NCI-H187 (cell line): ENCODE measurements around the gene DGAT2L6.

ENCODE experiments used
- DNase-seq, 2 experiments: peaks; one replicate each; lab custom pipeline; 2025; lab: John Stamatoyannopoulos, UW

DGAT2L6 gene, protein sequence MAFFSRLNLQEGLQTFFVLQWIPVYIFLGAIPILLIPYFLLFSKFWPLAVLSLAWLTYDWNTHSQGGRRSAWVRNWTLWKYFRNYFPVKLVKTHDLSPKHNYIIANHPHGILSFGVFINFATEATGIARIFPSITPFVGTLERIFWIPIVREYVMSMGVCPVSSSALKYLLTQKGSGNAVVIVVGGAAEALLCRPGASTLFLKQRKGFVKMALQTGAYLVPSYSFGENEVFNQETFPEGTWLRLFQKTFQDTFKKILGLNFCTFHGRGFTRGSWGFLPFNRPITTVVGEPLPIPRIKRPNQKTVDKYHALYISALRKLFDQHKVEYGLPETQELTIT

DNA sequence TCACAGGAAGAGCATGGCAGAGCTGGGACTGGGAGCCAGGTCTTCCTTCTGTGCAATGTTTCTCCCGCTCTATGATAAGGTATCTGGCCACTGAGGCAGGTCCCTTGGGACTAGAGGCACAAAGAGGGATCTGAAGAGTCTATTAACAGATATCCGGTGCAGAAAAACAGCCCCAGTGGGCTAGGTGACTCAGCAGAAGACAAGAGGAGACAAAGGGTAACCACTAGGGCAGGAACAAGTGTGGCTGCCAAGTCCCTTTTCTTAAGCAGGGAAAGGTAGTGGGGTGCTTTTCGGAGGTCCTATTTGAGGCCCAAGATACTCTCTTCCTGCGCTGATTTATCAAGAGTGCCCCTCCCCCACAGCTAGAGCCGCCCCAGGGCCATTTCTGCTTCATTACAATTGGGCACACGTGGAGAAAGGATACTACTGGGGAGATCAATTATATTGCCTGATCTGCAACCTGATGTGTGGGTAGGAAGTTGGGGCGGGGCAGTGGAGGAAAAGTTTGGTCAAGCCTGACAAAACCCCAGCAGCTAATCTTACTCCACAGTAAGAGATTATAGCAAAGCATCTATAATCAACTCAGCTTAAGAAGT lies at the start of gene DGAT2L6:
DGAT2L6 (plus strand) TSS at position 546 of the 596 bp plus-strand sequence. CDS start 100 bp downstream, outside the sequence.
- no peak for DNase-seq

DNA sequence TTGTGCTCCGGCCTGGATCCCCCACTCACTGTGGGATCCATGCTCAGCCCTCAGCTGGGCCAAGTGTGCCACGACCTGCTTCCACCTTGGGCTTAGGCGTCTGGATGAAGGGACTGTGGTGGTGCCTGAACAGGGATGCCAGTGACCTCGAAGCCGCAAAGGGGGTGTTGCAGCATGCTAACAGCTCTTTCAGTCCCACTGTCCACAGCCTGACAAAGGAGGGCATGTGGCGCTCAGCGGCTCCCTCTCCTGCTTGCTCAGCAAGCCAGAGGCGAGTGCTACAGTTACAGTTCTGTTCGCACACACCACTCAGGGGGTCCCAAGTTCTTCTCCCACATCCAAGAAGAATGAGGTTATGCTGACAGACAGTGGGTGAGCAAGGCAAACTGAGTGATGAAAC lies 49.2 kb upstream of the DGAT2L6 start:
- DNase-seq, result no peak

DNA sequence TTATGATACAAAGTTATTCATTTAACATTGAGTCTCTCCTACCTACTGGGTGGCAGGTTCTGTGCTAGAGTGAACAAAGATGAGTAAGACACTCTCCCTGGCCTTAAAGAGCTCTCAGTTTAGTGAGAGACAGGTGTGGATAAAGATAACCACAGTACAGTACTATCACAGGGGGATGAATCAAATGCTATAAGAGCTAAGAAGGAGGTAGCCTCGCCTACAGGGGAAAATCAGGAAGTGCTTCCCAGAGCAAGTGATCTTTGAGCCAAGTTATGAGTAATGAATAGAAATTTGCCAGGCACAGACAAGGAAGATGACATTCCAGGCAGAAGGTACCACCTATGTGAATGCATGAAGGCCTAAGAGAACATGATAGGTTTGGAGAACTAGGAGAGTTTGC lies 47.5 kb upstream of the DGAT2L6 start:
- no peak for DNase-seq

DNA sequence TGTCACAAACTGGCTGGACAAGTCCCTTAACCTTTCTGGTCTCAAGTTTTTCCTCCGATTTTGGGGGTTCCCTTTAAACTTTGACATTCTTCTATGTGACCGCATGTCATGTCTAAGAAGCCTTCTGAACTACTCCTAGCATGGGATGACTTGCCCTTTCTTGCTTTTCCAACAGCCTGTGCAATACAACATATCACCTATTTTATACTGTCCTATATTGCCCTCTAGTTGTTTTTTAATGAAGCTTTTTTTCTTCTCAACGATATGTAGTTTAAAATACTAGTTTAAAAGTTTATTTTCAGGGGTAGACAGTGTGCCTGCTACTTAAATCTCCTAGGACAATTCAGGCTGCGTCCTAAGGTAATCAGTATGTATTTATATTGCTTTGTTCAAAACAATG lies 45.1 kb upstream of the DGAT2L6 start:
- DNase-seq, result no peak

DNA sequence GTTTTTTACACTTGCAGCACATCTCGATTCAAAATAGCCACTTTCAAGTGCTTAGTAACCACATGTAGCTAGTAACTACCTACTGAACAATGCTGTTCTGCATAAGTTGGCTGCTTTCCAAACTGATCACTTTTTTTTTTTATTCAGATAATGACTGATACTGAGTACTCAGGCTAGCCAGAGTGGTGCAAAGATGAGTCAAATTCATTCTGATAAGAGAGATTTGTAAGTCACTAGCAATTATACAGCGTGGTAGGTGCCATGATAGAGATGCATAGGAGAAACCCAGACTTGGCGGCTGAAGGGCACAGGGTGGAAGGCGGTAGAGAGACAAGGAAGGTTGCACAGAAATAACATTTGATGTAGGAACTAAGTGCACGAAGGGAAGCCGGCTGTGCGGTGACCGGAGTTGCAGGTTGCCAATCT lies 44.4 kb upstream of the DGAT2L6 start:
- DNase-seq, result no peak

DNA sequence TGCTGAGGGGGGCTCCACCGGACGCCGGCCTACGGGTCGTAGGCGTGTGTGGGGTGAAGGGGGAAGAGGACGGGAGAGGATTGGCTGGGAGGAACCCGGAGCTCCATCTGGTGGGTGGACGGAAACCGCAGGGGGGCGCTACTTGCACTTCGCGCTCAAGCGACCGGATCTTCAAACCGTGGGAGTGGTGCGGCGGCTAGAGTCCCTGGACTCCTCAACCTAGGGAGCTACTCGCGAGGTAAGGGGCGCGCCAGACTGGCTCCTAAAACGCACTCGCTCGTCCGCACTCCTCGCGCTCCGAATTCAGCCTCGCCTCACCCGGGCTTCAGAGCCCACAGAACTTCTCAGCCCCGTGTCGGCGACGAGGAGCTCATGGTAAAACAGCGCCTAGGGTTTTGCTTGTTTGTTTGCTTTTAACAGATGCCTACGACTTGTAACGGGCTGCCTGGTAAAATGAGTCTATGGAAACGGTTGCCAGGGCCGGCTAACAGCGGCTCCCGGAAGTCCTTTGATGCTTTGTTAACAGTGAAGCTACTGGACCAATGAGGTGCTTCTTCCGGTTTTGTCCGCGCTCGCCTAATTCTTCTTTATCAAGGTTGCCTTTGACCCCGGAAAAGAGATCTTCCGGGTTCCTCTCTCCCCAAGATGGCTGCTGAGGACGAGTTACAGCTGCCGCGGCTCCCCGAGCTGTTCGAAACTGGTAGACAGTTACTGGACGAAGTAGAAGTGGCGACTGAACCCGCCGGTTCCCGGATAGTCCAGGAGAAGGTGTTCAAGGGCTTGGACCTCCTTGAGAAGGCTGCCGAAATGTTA lies 43.8 kb upstream of the DGAT2L6 start, which contains the start of gene IGBP1:
IGBP1 (plus strand) TSS at position 145 of the 813 bp plus-strand sequence; CDS start at position 646, 501 bp downstream.
- DNase-seq, result peak; percentile 55 to 69

DNA sequence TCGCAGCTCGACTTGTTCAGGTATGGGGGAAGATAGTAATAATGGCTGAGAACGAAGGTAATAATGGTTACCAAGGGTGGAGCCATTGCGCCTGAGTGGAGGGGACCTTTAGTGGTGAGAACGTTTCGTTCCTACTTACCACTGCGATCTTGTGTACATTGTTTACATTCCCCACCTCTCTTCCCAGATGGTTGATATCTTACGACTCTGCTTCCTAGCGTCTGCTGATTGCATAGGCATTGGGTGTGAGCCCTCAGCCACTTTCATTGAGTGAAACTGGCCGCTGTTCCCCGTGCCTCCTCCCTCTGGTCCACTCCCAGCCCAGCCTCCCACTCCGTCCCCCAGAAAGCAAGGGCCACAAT lies 43.2 kb upstream of the DGAT2L6 start:
- DNase-seq, result peak in 1 of 2 experiments; percentile 4

DNA sequence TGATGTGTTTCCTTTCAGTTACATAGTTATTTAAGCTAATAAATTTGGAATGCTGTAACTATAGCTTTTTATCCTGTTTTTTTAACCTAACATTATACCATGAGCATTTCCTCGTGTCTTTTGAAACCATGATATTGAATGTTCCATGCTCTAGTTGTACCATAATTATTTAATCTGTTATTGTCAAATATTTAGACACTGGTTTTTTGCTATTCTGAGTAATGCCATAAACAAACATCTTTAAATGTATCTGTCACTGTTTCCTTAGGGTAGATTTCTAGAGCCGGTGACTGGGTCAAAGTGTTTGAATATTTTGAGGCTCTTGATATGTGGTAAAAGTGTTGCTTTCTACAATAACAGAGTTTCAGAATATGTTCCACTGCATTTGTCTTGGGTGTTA lies 38.7 kb upstream of the DGAT2L6 start:
- no peak for DNase-seq

DNA sequence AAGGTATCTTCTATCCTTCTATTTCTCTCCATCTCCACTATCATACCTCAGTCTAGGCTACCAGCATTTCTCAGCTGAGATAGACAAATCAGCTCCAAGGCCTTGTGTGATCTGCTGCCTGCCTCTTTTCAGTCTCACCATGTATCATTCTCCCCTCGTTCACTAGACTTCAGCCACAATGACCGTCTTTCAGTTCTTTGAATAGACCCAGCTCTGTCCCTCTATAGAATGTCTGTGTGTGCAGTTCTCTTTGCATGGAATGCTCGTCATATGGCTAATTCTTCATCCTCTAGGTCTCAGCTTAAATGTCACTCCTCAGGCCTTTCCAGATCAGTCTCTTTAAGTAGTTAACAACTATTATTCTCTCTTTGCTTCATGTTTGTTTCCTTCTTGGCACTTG lies 37.5 kb upstream of the DGAT2L6 start:
- DNase-seq, result no peak

DNA sequence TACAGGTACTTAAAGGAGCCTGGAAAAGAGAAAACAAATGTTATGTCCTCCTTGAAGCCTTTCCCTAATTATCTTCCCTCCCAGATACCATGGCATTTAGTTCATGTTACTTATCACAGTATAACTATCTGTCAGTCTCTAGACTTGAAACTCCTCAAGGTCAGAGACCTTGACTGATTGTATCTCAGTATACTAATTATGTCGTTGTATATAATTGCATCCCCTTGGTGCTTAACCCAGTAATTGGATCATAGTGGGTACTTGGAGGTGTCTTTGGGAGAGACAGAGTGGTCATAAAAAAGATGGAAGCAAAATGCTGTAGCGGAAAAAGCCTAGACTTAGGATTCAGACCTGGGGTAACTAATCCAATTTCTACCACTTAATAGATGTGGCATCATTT lies 35.9 kb upstream of the DGAT2L6 start:
- DNase-seq, result no peak

DNA sequence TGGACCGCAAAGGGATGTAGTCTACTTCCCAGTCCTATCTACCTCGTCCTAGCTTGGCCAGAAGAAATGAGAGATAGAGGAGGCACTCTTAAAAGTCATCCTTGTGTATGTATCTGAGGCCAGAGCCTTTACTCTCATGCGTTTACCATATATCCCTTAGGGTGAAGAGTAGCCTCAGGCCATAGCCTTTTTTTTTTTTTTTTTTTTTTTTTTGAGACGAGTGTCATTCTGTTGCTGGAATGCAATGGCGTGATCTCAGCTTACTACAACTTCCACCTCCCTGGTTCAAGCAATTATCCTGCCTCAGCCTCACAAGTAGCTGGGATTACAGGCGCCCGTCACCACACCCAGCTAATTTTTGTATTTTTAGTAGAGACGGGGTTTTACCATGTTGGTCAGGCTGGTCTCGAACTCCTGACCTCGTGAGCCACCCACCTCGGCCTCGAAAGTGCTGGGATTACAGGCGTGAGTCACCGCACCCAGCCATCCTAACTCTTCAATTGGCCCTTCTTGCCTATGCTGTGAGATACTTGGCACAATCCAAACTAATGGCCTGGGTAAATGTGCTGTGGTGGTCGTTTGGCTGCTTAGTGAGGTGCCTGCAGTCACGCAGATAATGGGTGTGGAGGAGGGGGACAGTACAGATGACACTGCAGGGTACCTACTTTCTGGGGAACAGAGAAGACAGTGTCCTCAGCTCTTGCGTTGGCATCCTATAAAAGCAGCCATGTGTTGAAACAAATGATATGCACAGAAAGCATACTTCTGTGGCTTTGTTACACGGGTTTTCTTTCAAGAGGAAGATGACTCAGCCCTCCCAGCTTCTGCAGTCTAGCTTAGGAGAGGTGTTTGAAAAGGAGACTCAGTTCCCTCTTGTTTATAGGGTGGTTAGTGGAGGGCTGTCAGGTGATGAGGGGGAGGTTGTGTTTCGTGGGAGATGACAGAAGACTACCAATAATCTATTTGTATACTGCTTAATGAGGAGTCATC lies 10.4 kb upstream of the DGAT2L6 start:
- DNase-seq, result no peak

DNA sequence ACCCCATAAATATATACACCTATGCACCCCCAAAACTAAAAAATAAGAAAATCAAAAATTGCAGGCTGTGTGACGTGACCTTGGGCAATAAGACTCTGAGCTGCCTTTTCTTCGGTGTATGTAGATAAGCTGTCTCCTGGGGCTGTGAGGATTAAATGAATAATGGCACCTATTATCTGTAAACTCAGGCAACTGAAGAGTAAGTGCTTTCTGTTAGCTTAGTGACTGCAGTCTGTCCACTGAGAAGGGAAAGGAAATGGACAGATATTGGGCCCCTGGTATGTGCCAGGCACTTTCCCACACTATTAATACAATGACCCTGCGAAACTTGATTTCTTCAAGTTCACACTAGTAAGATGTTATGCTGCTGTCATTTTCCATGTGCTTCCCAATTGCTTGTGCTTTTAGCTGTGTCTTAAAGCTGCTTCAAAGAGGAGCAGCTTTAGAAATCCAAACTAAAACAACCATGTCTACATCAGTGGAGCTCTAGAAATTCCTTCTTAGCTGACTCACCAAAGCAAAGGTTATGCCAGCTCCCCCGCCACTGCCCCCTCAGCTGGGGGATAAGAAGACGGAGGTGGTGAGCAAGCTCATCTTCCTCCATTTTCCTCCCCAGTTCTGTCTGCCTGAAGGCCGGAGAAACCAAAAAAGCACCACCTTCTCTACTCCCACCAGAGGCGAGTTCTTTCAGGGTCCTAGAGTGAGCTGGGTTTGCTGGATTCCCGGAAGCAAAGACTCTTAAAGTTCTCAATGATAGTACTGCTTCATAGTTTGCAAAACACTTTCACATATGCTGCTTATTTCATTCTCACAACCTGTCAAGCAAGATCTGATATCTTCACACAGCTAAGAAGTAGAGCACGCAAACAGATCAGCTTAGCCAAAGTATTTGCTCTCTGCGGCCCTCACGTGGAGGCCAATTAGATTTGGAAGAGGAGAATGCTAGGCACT lies 8.8 kb upstream of the DGAT2L6 start:
- no peak for DNase-seq

DNA sequence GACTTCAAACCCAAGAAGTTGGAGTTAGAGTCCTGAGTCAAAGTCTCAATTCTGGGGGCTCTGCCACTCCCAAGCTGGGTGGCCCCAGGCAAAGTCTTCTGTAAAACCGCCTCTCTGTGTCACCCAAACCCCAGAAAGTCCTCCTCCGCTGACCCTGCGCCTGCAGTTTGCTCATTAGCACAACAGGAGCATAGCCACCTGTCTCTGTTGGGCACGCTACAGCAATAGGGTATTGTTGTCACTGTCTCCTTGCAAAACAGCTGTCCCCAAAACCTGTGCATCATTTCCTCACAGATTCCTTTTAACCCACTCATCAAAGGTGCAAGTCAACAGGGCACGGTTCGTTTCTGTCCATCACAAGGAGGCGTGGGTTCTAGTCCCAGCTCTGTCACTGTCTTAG lies 8.0 kb upstream of the DGAT2L6 start:
- no peak for DNase-seq

DNA sequence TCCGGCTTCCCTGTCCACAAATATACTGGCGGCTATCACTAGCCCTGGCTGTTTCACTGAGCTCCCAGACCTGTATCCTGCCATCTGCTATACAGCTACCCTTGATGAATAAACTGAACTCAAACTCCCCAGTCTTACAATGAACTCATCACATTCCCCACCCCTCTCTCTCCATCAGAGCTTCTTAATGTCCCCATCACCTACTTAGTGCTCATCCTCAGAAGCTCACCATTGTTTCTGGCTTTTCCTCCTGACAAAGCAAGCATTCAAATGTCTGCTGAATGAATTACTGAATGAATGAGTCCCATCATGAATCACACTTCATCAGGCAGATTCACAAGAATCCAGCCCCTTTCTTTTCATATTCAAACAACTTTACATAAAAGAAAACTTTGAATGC lies 5.7 kb upstream of the DGAT2L6 start:
- no peak for DNase-seq

DNA sequence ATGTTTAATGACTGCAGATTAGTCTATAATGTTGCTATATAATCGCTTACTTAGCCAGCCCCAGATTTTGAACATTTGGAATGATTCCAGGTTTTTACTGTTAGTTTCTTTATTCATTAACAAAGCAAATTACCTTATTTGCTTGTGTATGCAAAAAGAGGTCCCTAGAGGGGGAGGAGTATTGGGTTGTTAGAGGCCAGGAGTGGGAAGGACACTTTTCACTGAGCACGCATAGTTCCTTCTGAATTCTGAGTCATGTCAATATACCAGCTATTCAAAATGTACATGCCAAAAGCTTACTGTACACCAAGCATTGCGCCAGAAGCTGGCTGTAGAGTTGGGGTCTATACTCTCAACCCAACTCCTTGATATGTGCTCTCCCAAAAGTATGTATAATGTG lies 5.1 kb upstream of the DGAT2L6 start:
- no peak for DNase-seq

DNA sequence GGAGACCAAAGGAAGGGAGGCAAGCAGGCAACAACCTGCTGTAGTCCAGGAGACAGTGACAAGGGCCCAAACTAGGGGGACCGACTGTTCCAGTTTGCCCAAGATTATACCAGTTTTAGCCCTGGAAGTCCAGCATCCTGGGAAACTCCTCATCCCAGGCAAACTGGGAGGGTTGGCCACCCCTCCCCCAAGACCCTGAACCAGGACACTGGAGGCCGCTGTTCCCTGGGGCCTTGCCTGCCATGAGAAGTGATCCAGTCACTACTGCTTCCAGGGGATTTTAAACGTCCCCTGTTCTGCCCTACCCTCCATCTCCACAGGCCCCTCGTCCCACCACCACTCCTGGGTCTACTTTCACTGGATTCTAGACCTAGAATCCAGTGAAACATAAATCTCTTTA lies 4.3 kb upstream of the DGAT2L6 start:
- DNase-seq, result no peak

DNA sequence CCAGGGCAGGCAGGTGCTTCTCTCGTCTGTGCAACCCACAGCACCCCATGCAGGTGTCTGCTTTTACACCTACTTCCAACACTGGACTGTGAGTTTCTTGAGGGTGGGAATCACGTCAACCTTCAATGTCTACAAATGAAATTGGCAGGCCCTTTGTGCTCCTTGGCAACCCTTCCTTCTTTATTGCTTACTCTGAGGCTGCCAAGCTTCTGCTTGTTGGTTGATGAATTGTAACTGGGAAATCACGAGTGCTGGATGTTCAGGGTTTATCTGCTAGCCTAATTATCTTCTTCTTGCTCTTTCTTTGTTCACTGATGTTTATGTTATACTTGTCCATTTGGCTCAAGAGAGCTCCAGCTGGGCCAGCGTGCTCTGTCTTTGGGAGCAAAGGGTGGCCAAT lies 2.5 kb upstream of the DGAT2L6 start:
- DNase-seq, result no peak

DNA sequence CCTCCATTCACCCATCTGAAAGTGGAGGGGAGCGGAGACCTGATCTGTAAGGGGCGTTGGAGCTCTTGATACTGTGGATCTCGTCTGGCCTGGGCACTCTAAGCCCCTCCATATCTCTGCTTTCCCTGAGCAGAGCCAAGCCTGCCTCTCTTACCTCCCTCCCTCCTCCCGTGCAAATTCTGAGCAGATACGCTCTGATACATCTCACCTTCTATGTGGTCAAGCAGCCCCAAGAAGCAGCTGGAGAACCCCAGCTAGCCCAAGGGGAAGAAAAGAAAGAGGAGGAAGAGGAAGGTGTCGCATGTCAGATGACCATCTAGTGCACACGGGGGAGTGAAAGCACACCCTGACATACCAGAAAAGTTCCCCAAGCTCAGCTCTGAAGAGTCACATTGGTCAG lies 1.9 kb upstream of the DGAT2L6 start:
- no peak for DNase-seq

DNA sequence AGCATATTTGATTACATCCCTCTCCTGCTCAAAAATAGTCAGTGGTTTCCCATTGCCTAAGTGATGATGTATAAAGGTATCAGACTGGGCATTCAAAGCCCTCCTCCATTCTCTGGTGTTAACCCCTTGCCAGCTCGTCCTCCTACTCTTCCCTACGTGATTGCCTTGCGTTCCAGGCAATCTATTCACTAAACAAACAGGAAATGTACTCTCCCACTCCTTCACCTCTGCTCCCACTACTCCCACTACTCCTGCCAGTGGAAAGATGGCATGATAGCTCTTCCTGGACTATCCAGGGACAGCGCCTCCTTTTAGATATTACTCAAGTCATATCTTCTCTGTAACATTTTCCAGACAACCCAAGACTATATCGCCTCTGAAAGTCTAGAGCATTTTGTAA lies 5.8 kb downstream of the DGAT2L6 start:
- DNase-seq, result no peak

DNA sequence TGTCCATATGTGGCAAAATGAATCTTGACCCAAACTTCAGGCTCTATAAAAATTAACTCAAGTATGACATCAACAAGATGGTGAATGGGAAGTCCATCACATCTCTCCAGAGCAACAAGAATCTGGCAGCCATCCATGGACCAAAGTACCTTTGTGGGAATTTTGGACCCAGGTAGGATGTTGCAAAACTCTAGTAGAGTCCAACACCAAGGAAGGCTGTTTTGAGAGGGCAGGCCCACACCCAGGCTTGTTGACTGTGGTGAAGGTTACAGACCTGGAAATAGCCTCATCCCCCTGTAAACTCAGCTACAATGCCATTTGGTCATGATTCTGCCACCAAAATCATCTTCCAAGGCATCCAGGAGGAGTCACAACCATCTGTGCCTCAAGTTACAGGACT lies 12.9 kb downstream of the DGAT2L6 start:
- DNase-seq, result no peak
